K562 (cell line): Measurements from ENCODE around the gene CTF1. TPM values are rescaled to one million over a fixed set of nuclear protein-coding genes. Genes with fewer than 3 reads are reported as not detected.
A peak's percentile ranks its signal among the peaks of the same experiment; 100 is the strongest.

ENCODE experiments used
- ATAC-seq: fragments of 200-7000 bp; cut with Tn5 transposase; 3 replicates; pipeline ENCODE4 v1.9.1; 2020; ENCODE audit warnings: moderate library complexity
- BruUV-seq: library from RNA; stranded (reverse); fragments of 400-500 nt; replicated peaks from 2 replicates; lab custom pipeline; 2021; lab: Mats Ljungman, UMichigan
- CTCF ChIA-PET: fragments of 300-600 bp; formaldehyde crosslinking; extraction: SDS; loops from one replicate; lab custom pipeline; 2021; ENCODE audit warnings: low intra/inter-chr PET ratio; lab: Yijun Ruan, JAX
- POLR2A ChIA-PET: fragments of 300-600, 350-650 bp; sonication (Branson Sonifier 250); formaldehyde crosslinking; extraction: SDS; loops from one replicate; lab custom pipeline; 2021; ENCODE audit warnings: antibody characterized with exemption, inconsistent platforms; lab: Yijun Ruan, JAX
- DNase-seq, 4 experiments: peaks; one replicate each; pipeline versions ENCODE4 v3.0.0 to v3.0.0-alpha.2; 2011 to 2018; ENCODE audit warnings: low spot score in 3 of 4, mixed read lengths in 3 of 4; ENCODE audit errors: extremely low read depth in 1 of 4
- FAIRE-seq: peaks from 2 replicates; lab custom pipeline; 2011; peaks lifted over from hg19 to GRCh38; lab: Jason Lieb, UNC
- H2AFZ ChIP-seq: 2 replicates; pipeline ENCODE4 v1.6.0; 2011; ENCODE audit warnings: low read depth, low read length, control low read depth, inconsistent platforms
- H3K27ac ChIP-seq: fragments of 200-600 bp; 3 replicates; pipeline ENCODE4 v1.8.0; 2011; ENCODE audit warnings: low read depth, mild to moderate bottlenecking, control low read depth, inconsistent platforms, low read length, moderate library complexity, mixed read lengths; ENCODE audit errors: extremely low read depth
- H3K27me3 ChIP-seq, 2 experiments: fragments of 300-600 bp in 1 of 2; 2 replicates in 1 of 2; 3 replicates in 1 of 2; pipeline versions ENCODE4 v1.6.0 to v1.8.0; 2011; ENCODE audit warnings: inconsistent platforms in 2 of 2, low read length in 2 of 2, mild to moderate bottlenecking in 1 of 2, mixed read lengths in 1 of 2, moderate library complexity in 1 of 2; ENCODE audit not compliant: control insufficient read depth in 2 of 2, insufficient read depth in 2 of 2
- H3K36me3 ChIP-seq: fragments of 300-600 bp; 3 replicates; pipeline ENCODE4 v1.8.0; 2011; ENCODE audit warnings: mild to moderate bottlenecking, low read length, inconsistent platforms; ENCODE audit not compliant: control insufficient read depth, insufficient read depth
- H3K4me1 ChIP-seq, 2 experiments: fragments of 200-600 bp in 1 of 2; replicated peaks in 1 of 2; 2 replicates in 1 of 2; 3 replicates in 1 of 2; pipeline versions ENCODE4 v1.5.1 to v1.8.0; 2011; ENCODE audit warnings: inconsistent platforms in 2 of 2, low read length in 2 of 2, mild to moderate bottlenecking in 1 of 2, mixed read lengths in 1 of 2, moderate library complexity in 1 of 2; ENCODE audit not compliant: control insufficient read depth in 2 of 2, insufficient read depth in 2 of 2
- H3K4me2 ChIP-seq: 2 replicates; pipeline ENCODE4 v1.6.1; 2011; ENCODE audit warnings: low read length, control low read depth, inconsistent platforms, mixed read lengths; ENCODE audit not compliant: insufficient read depth
- H3K4me3 ChIP-seq: fragments of 200-600 bp; sonication (generic), shearing (Covaris generic); 2 replicates; pipeline ENCODE4 v1.5.1; 2016; ENCODE audit warnings: control low read depth, inconsistent platforms
- H3K79me2 ChIP-seq: fragments of 200-600 bp; 3 replicates; pipeline ENCODE4 v1.8.0; 2011; ENCODE audit warnings: low read length, inconsistent platforms; ENCODE audit not compliant: control insufficient read depth, insufficient read depth
- H3K9ac ChIP-seq, 2 experiments: 2 replicates each; pipeline versions ENCODE4 v1.6.0 to v1.6.1; 2011; ENCODE audit warnings: low read depth in 2 of 2, low read length in 2 of 2, control low read depth in 1 of 2, inconsistent platforms in 1 of 2, mild to moderate bottlenecking in 1 of 2, mixed read lengths in 1 of 2; ENCODE audit not compliant: insufficient read depth in 1 of 2
- H3K9me1 ChIP-seq: one replicate; pipeline ENCODE4 v1.6.0; 2011; ENCODE audit warnings: inconsistent platforms, mild to moderate bottlenecking, low read length, moderate library complexity; ENCODE audit not compliant: control insufficient read depth, insufficient read depth
- H3K9me3 ChIP-seq: replicated peaks from 2 replicates; pipeline ENCODE4 v1.5.1; 2011; ENCODE audit warnings: low read depth, low read length, inconsistent platforms; ENCODE audit not compliant: control insufficient read depth, insufficient read depth
- H4K20me1 ChIP-seq: replicated peaks from 2 replicates; pipeline ENCODE4 v1.6.1; 2011; ENCODE audit warnings: low read length, inconsistent platforms, mixed read lengths; ENCODE audit not compliant: control insufficient read depth, insufficient read depth
- CTBP1 ChIP-seq: fragments of 450-650 bp; IDR thresholded peaks from 2 replicates; pipeline ENCODE4 v1.6.1; 2016; ENCODE audit warnings: borderline replicate concordance
- DIDO1 ChIP-seq: fragments of 450-650 bp; IDR thresholded peaks from 2 replicates; pipeline ENCODE4 v1.6.1; 2016; ENCODE audit warnings: low read depth, missing biosample characterization, missing genetic modification characterization
- E2F3 ChIP-seq: fragments of 250-450 bp; sonication (Bioruptor Pico); IDR thresholded peaks from 2 replicates; pipeline ENCODE4 v1.4.0; 2020; ENCODE audit warnings: mild to moderate bottlenecking
- ELF4 ChIP-seq: fragments of 450-650 bp; formaldehyde crosslinking; IDR thresholded peaks from 2 replicates; pipeline ENCODE4 v1.4.0; 2022; ENCODE audit warnings: missing genetic modification characterization
- FIP1L1 ChIP-seq: fragments of 200-400 bp; formaldehyde crosslinking; IDR thresholded peaks from 2 replicates; pipeline ENCODE4 v1.6.1; 2018; ENCODE audit warnings: mild to moderate bottlenecking, low read depth, low read length; ENCODE audit not compliant: poor library complexity, severe bottlenecking
- GABPB1 ChIP-seq: sonication (generic); formaldehyde crosslinking; IDR thresholded peaks from 2 replicates; pipeline ENCODE4 v1.8.0; 2022; ENCODE audit warnings: mild to moderate bottlenecking, missing genetic modification reagents
- MEF2D ChIP-seq: conservative IDR thresholded peaks from 2 replicates; pipeline ENCODE4 v1.6.1; 2016; ENCODE audit warnings: low read depth, missing genetic modification characterization, missing compliant biosample characterization
- NFE2L1 ChIP-seq: fragments of 450-650 bp; IDR thresholded peaks from 2 replicates; pipeline ENCODE4 v1.6.1; 2016; ENCODE audit warnings: missing genetic modification characterization, low read depth, mild to moderate bottlenecking, missing compliant biosample characterization, moderate library complexity, borderline replicate concordance
- NRF1 ChIP-seq, 2 experiments: fragments of 450-650 bp; IDR thresholded peaks in 1 of 2; conservative IDR thresholded peaks in 1 of 2; 2 replicates each; pipeline ENCODE4 v1.6.1; 2014; ENCODE audit warnings: mild to moderate bottlenecking in 2 of 2
- PHF8 ChIP-seq: fragments of 200-600 bp; sonication (generic); IDR thresholded peaks from 2 replicates; pipeline ENCODE4 v1.6.1; 2012; ENCODE audit warnings: mixed run types, mild to moderate bottlenecking, inconsistent platforms, low read length, moderate library complexity, borderline replicate concordance
- RBM25 ChIP-seq: fragments of 200-400 bp; formaldehyde crosslinking; IDR thresholded peaks from 2 replicates; pipeline ENCODE4 v1.6.1; 2018; ENCODE audit warnings: low read length, low read depth, moderate library complexity; ENCODE audit not compliant: severe bottlenecking
- TCF3 ChIP-seq: sonication (generic); formaldehyde crosslinking; IDR thresholded peaks from 2 replicates; pipeline ENCODE4 v1.4.0; 2020; ENCODE audit warnings: mild to moderate bottlenecking, missing genetic modification reagents
- ZC3H4 ChIP-seq: sonication (generic); formaldehyde crosslinking; IDR thresholded peaks from 2 replicates; pipeline ENCODE4 v1.9.0; 2021; ENCODE audit warnings: missing genetic modification reagents, borderline replicate concordance
- ZNF232 ChIP-seq: sonication (generic); formaldehyde crosslinking; IDR thresholded peaks from 2 replicates; pipeline ENCODE4 v1.8.0; 2022; ENCODE audit warnings: mild to moderate bottlenecking, missing genetic modification reagents
- ZNF324 ChIP-seq: fragments of 250-450 bp; sonication (Bioruptor Pico); IDR thresholded peaks from 2 replicates; pipeline ENCODE4 v1.4.0; 2020; ENCODE audit warnings: mild to moderate bottlenecking
- WGBS: fragments of 100-300 bp; shearing (Covaris generic); methylation state at CpG from one replicate; pipeline ENCODE4 v1.1.6; 2016; ENCODE audit warnings: low coverage, mixed read lengths; ENCODE audit not compliant: insufficient coverage; ENCODE audit errors: missing lambda C conversion rate; 5-methylcytosine and 5-hydroxymethylcytosine counted together
- in situ Hi-C: fragments of 300-500 bp; cut with MboI; formaldehyde crosslinking; loops from 4 replicates; pipeline ENCODE4 v1.15.0; 2018; ENCODE audit warnings: inconsistent platforms, mixed read lengths
- intact Hi-C: fragments of 100-400 bp; cut with micrococcal nuclease; formaldehyde crosslinking; loops from 2 replicates; pipeline ENCODE4 v1.14.2; 2022
- polyA plus RNA-seq, 8 experiments: library from polyadenylated mRNA; depleted of rRNA in 4 of 8; stranded (reverse) in 5 of 8; unstranded in 3 of 8; fragments of >200 nt; fragmentation: Nextera tagmentation in 2 of 8; fragmentation: Illumina TruSeq in 1 of 8; extraction: Ambion mirVana in 2 of 8; extraction: Trizol in 1 of 8; gene quantifications; 2 replicates each; pipeline versions ENCODE4 v1.2.1 to v1.2.3, GENCODE V29; 2011 to 2014; ENCODE audit warnings: inconsistent platforms in 1 of 8, missing spikeins in 1 of 8
- total RNA-seq, 7 experiments: library from RNA; depleted of rRNA in 6 of 7; stranded (reverse); fragments of >200 nt in 6 of 7; fragmentation: Illumina TruSeq in 2 of 7; extraction: Trizol in 2 of 7; gene quantifications; 2 replicates each; pipeline versions ENCODE4 v1.2.1 to v1.2.3, GENCODE V29; 2011 to 2021; ENCODE audit warnings: low replicate concordance in 1 of 7
- TF ChIP-seq, protein P1 (sequence below): sonication (generic); formaldehyde crosslinking; IDR thresholded peaks from 2 replicates; pipeline ENCODE4 v1.8.1; 2023; ENCODE audit warnings: missing genetic modification reagents, mild to moderate bottlenecking, borderline replicate concordance

The CTF1 gene
- total and polyA plus RNA-seq, 9 of the 15 experiments (the other 6 are each of a cell fraction or from before 2014, with no cell fraction given) = 0.24 to 2.5 (median 0.44) TPM

GRCh38 chr16:30941600-30942425, 45.4 kb downstream of the CTF1 start:
- BruUV-seq = no TSS peak
- H4K20me1 ChIP-seq = no peaks in the 10 kb centered on the region
- WGBS = 24% methylated on average over 12 of the region's 15 CpGs
- CTCF ChIA-PET = interaction anchor here (0.6 to 0.7 kb wide), 2 partner anchors 165 to 243 kb away, joined by 3 read pairs; partner anchors contain the start of gene SRCAP
- intact Hi-C loops (no loop called here), in situ Hi-C loops (no loop called here)
- H3K4me2 ChIP-seq = peak overlapping the region; percentile 63
- H3K4me1 ChIP-seq = peaks cover 8 to 15% of the 10 kb centered on the region in 2 experiments; a peak in 4 of 5 replicates
- H2AFZ ChIP-seq = peak overlapping the region; percentile 61
- FAIRE-seq (peak; percentile 97), ATAC-seq (peak; percentile 99), DNase-seq (peak; percentile 89 to 91 (median 90))
- POLR2A ChIA-PET = interaction anchor here (0.6 to 3.9 kb wide), 12 partner anchors 8 to 560 kb away, joined by 3 to 11 read pairs (median 4); partner anchors contain the start of gene ORAI3
- no peak overlapping the region for H3K4me3 ChIP-seq
- no peaks in the 10 kb centered on the region for H3K79me2 ChIP-seq
- peaks cover 3% of the 10 kb centered on the region for H3K9me1 ChIP-seq
- H3K9ac ChIP-seq = peak overlapping the region in 1 of 2 experiments; percentile 86; a peak in 2 of 4 replicates
- H3K36me3 ChIP-seq = peaks cover 65% of the 10 kb centered on the region; the same call in 2 of the 3 replicates
- peak overlapping the region; percentile 37 for H3K27ac ChIP-seq
- no peaks in the 10 kb centered on the region for H3K9me3 ChIP-seq
- H3K27me3 ChIP-seq = no peaks in the 10 kb centered on the region
- peak; percentile 53; the same call in 1 of the 2 replicates for TF ChIP-seq CTBP1
- TF ChIP-seq ZNF324 (CRISPR knock-in tag) = no peak
- peak; percentile 31; the same call in 1 of the 2 replicates for TF ChIP-seq E2F3 (CRISPR knock-in tag)
- no peak for TF ChIP-seq FIP1L1
- TF ChIP-seq GABPB1 (CRISPR knock-in tag) = peak; percentile 75; the same call in 1 of the 2 replicates
- TF ChIP-seq ELF4 (CRISPR knock-in tag) = 0 out of 2 replicates have a peak, but pooled peaks have one; percentile 20
- no peak for TF ChIP-seq RBM25
- TF ChIP-seq ZNF232 (CRISPR knock-in tag) = no peak
- TF ChIP-seq MEF2D (tag) = no peak
- no peak for TF ChIP-seq NFE2L1 (tag)
- TF ChIP-seq DIDO1 (tag) = no peak
- no peak for TF ChIP-seq PHF8
- TF ChIP-seq ZC3H4 (CRISPR knock-in tag) = no peak
- no peak; the same call in 1 of the 2 replicates for TF ChIP-seq TCF3 (CRISPR knock-in tag)
- TF ChIP-seq, protein P1, sequence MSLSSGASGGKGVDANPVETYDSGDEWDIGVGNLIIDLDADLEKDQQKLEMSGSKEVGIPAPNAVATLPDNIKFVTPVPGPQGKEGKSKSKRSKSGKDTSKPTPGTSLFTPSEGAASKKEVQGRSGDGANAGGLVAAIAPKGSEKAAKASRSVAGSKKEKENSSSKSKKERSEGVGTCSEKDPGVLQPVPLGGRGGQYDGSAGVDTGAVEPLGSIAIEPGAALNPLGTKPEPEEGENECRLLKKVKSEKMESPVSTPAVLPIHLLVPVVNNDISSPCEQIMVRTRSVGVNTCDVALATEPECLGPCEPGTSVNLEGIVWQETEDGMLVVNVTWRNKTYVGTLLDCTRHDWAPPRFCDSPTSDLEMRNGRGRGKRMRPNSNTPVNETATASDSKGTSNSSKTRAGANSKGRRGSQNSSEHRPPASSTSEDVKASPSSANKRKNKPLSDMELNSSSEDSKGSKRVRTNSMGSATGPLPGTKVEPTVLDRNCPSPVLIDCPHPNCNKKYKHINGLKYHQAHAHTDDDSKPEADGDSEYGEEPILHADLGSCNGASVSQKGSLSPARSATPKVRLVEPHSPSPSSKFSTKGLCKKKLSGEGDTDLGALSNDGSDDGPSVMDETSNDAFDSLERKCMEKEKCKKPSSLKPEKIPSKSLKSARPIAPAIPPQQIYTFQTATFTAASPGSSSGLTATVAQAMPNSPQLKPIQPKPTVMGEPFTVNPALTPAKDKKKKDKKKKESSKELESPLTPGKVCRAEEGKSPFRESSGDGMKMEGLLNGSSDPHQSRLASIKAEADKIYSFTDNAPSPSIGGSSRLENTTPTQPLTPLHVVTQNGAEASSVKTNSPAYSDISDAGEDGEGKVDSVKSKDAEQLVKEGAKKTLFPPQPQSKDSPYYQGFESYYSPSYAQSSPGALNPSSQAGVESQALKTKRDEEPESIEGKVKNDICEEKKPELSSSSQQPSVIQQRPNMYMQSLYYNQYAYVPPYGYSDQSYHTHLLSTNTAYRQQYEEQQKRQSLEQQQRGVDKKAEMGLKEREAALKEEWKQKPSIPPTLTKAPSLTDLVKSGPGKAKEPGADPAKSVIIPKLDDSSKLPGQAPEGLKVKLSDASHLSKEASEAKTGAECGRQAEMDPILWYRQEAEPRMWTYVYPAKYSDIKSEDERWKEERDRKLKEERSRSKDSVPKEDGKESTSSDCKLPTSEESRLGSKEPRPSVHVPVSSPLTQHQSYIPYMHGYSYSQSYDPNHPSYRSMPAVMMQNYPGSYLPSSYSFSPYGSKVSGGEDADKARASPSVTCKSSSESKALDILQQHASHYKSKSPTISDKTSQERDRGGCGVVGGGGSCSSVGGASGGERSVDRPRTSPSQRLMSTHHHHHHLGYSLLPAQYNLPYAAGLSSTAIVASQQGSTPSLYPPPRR = peak; percentile 70; the same call in 1 of the 2 replicates
- peak; percentile 86 to 89 for TF ChIP-seq NRF1 (conservative IDR thresholded peaks at IDR 0.05 in 1 of 2, IDR thresholded peaks at IDR 0.05 in 1 of 2)
